Measurements from ENCODE around the gene RTTN.

RTTN gene

DNA sequence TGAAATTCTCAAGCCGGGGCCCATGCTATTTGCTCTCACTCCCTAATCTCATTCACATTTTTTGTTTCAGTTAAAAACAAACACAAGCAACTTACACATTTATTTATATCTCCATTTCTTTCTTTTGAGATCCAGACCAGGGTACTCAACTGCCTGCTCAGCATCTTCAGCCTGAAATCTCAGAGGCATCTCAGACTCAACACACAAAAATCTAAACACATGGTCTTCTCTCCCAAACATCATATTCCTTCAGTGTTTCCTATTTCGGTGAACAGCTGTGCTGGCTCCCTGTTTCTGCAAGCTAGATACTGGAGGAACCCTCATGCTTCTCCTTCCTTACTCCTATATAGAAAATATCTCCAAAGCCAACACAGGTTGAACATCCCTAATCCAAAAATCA, 11.3 kb upstream of the RTTN start:
- no peak for TF ChIP-seq Cebpa-rat (IDR thresholded peaks at IDR 0.05)
- no peak overlapping the region for H3K9ac ChIP-seq
- no peak overlapping the region for H3K4me2 ChIP-seq
- no peaks in the 10 kb centered on the region for H3K4me1 ChIP-seq
- H3K27me3 ChIP-seq, result no peaks in the 10 kb centered on the region
- no peak overlapping the region for H3K27ac ChIP-seq
- H3K36me3 ChIP-seq, result no peaks in the 10 kb centered on the region
- H3K4me3 ChIP-seq, result no peak overlapping the region
- no peaks in the 10 kb centered on the region for H3K9me3 ChIP-seq
- H4K20me1 ChIP-seq, result no peaks in the 10 kb centered on the region

DNA sequence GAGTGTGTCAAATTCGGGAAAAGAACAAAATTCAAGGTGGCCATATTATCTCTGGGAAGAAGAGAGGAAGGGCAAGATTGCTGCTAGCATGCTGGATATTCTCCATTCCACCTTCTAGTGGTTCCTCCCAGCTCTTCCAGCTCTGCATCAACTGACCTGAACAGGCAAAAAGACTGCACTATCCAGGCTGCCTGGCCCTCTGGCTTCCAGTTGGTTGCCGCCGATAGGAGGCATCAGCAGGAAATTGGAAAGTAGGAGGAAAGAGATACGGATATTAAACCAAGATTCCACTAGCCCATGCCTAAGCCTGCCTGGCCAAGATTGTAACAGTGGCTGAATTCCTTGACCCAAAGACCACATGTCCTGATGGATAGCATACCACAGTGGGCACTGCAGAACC, 1.7 kb upstream of the RTTN start:
- TF ChIP-seq Cebpa-rat (IDR thresholded peaks at IDR 0.05), result no peak
- Histone ChIP-seq H3K9me3 (no peaks in the 10 kb centered on the region), H3K27me3 (no peaks in the 10 kb centered on the region), H3K4me1 (peaks cover 27% of the 10 kb centered on the region), H4K20me1 (no peaks in the 10 kb centered on the region; the same call in 1 of the 2 replicates), H3K4me3 (no peak overlapping the region), H3K27ac (no peak overlapping the region), H3K4me2 (no peak overlapping the region), H3K36me3 (peaks cover 13% of the 10 kb centered on the region), H3K9ac (no peak overlapping the region)

DNA sequence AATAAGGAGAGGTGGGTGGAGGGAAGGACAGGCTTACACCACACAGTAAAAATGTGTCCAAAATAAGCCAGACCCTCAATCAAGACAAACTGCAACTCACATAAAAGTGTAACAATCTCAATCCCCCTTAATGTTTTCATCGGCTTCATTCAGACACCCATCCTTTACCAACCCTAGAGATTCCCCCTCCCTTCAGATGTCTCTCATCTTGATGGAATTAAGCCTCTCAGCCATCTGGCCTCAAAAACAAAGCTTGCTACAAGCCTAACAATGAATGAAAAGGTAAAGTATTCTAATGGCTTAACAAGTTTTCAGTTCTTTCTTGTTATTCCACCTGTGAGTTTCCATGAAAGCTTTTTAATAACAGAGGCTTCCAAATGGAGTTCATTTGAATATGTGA, 5.2 kb downstream of the RTTN start:
- no peaks in the 10 kb centered on the region for H3K9me3 ChIP-seq
- H3K4me3 ChIP-seq, result no peak overlapping the region
- H3K4me1 ChIP-seq, result peaks cover 19% of the 10 kb centered on the region
- H3K36me3 ChIP-seq, result peaks cover 67% of the 10 kb centered on the region
- no peak overlapping the region for H3K9ac ChIP-seq
- no peak for TF ChIP-seq Cebpa-rat (IDR thresholded peaks at IDR 0.05)
- no peak overlapping the region for H3K27ac ChIP-seq
- no peaks in the 10 kb centered on the region for H3K27me3 ChIP-seq
- H3K4me2 ChIP-seq, result no peak overlapping the region
- H4K20me1 ChIP-seq, result no peaks in the 10 kb centered on the region; the same call in 1 of the 2 replicates

DNA sequence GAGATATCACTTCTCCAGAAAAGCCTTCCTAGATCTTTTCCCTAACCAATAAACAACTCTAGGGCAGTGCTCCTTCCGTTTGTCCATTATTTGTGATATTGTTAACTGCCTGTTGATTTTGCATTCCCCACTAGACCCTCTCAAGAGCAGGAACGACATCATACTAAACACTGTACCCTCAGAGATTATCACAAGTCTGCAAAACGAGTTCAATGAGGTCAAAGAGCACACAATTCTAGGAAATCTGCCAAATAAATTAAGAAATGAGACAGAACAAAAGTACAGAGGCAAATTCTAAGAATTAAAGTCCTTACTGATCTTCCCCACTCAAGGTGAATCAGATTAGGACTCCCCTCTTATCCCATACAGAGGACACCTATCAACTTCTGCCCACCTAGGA, 7.6 kb downstream of the RTTN start:
- H3K4me3 ChIP-seq, result no peak overlapping the region
- H4K20me1 ChIP-seq, result no peaks in the 10 kb centered on the region
- no peaks in the 10 kb centered on the region for H3K9me3 ChIP-seq
- no peak overlapping the region for H3K9ac ChIP-seq
- H3K27me3 ChIP-seq, result no peaks in the 10 kb centered on the region
- H3K27ac ChIP-seq, result no peak overlapping the region
- H3K4me2 ChIP-seq, result no peak overlapping the region
- peaks cover 82% of the 10 kb centered on the region for H3K36me3 ChIP-seq
- no peak for TF ChIP-seq Cebpa-rat (IDR thresholded peaks at IDR 0.05)
- no peaks in the 10 kb centered on the region for H3K4me1 ChIP-seq

- TF ChIP-seq Cebpa-rat (IDR thresholded peaks at IDR 0.05), result no peak
- Histone ChIP-seq H3K4me3 (no peak overlapping the region), H3K4me2 (no peak overlapping the region), H3K36me3 (peaks cover 84% of the 10 kb centered on the region), H3K27me3 (no peaks in the 10 kb centered on the region), H3K4me1 (no peaks in the 10 kb centered on the region), H3K9ac (no peak overlapping the region), H4K20me1 (no peaks in the 10 kb centered on the region), H3K9me3 (no peaks in the 10 kb centered on the region), H3K27ac (no peak overlapping the region)
Observed at GRCh38 chr18:70197026-70197425, 8.5 kb downstream of the RTTN start.

DNA sequence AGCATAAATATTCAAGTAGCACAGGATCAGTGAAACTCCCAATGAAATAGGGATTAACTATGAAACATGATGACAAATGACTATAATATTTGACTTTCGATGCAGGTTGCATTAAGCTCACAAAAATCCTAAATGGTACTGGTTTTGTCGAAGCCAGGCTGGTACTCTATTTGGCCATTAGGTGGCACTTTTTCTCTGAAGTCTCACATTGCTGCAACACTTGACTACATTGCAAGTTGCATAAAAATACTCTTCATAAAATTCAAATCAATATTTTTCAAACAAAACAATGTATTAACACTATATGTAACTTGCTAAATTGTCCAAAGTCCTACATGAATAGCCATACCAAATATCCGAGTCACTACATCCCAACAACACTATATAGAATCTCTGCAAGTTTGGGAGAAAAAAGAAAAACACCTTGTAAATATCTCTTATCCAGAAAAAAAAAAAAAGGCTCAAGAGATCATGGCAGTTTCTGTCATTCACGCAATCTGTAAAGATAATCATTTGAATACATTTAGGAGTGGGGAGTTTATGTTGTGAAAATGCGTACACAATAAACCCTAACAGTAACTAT, 9.5 kb downstream of the RTTN start:
- Histone ChIP-seq H3K27ac (no peak overlapping the region), H3K9ac (no peak overlapping the region), H3K36me3 (peaks cover 91% of the 10 kb centered on the region), H3K4me1 (no peaks in the 10 kb centered on the region), H3K9me3 (no peaks in the 10 kb centered on the region), H3K27me3 (no peaks in the 10 kb centered on the region), H4K20me1 (no peaks in the 10 kb centered on the region), H3K4me3 (no peak overlapping the region), H3K4me2 (no peak overlapping the region)
- TF ChIP-seq Cebpa-rat (IDR thresholded peaks at IDR 0.05), result no peak

- no peak overlapping the region for H3K4me3 ChIP-seq
- peaks cover 91% of the 10 kb centered on the region for H3K36me3 ChIP-seq
- no peaks in the 10 kb centered on the region for H4K20me1 ChIP-seq
- no peak for TF ChIP-seq Cebpa-rat (IDR thresholded peaks at IDR 0.05)
- H3K9ac ChIP-seq, result no peak overlapping the region
- H3K9me3 ChIP-seq, result no peaks in the 10 kb centered on the region
- H3K4me2 ChIP-seq, result no peak overlapping the region
- H3K27ac ChIP-seq, result no peak overlapping the region
- no peaks in the 10 kb centered on the region for H3K27me3 ChIP-seq
- no peaks in the 10 kb centered on the region for H3K4me1 ChIP-seq
Observed at GRCh38 chr18:70195014-70195614, 10.4 kb downstream of the RTTN start.

GRCh38 chr18:70194227-70194890, 11.1 kb downstream of the RTTN start:
- Histone ChIP-seq H3K36me3 (peaks cover 94% of the 10 kb centered on the region), H3K9me3 (no peaks in the 10 kb centered on the region), H4K20me1 (no peaks in the 10 kb centered on the region), H3K4me2 (no peak overlapping the region), H3K9ac (no peak overlapping the region), H3K4me3 (no peak overlapping the region), H3K4me1 (no peaks in the 10 kb centered on the region), H3K27me3 (no peaks in the 10 kb centered on the region), H3K27ac (no peak overlapping the region)
- TF ChIP-seq Cebpa-rat (IDR thresholded peaks at IDR 0.05), result no peak

DNA sequence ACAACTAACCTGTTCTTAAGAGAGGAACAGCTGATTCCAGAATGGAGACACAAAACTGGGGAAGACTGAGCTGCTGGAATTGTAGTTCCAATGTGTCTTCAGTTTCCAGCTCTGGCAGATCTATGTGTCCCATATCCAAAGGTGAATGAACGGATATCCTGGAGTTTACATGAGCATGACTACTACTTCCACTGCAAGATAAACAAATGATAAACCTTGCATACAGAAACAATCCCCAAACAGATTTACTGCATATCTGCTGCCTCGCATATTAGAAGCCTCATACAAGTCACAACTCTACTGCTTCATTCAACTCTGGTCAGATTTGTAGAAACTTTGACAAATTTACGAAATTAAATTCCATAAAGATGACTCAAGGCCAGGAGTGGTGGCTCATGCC, 15.0 kb downstream of the RTTN start:
- Histone ChIP-seq H3K4me2 (no peak overlapping the region), H3K27me3 (no peaks in the 10 kb centered on the region), H3K4me3 (no peak overlapping the region), H3K9me3 (no peaks in the 10 kb centered on the region), H3K27ac (no peak overlapping the region), H3K9ac (no peak overlapping the region), H4K20me1 (no peaks in the 10 kb centered on the region), H3K4me1 (no peaks in the 10 kb centered on the region), H3K36me3 (peaks cover 87% of the 10 kb centered on the region)
- no peak for TF ChIP-seq Cebpa-rat (IDR thresholded peaks at IDR 0.05)

GRCh38 chr18:70188113-70188512, 17.4 kb downstream of the RTTN start:
- Histone ChIP-seq H3K36me3 (peaks cover 83% of the 10 kb centered on the region), H3K27me3 (no peaks in the 10 kb centered on the region), H3K4me1 (peaks cover 7% of the 10 kb centered on the region; the same call in 1 of the 2 replicates), H3K9me3 (no peaks in the 10 kb centered on the region), H3K27ac (no peak overlapping the region), H4K20me1 (no peaks in the 10 kb centered on the region), H3K4me3 (no peak overlapping the region), H3K9ac (no peak overlapping the region), H3K4me2 (no peak overlapping the region)
- no peak for TF ChIP-seq Cebpa-rat (IDR thresholded peaks at IDR 0.05)

All from BLaER1 (cell line).